Mammary epithelial cell (primary cell): ENCODE results near the gene PTN.

Experiments used
- CTCF ChIP-seq, 2 donors: IDR thresholded peaks in 1 of 2; conservative IDR thresholded peaks in 1 of 2; 2 replicates each; pipeline ENCODE4 v1.5.1; 2011 to 2012; ENCODE audit warnings: inconsistent platforms in 2 of 2, low read length in 2 of 2, mild to moderate bottlenecking in 2 of 2, control low read depth in 1 of 2, low read depth in 1 of 2; ENCODE audit not compliant: insufficient read depth in 1 of 2; ENCODE audit errors: extremely low read depth in 1 of 2
- EZH2 ChIP-seq: IDR thresholded peaks from 2 replicates; pipeline ENCODE4 v1.6.1; 2012; ENCODE audit warnings: low read length, inconsistent platforms, borderline replicate concordance

DNA sequence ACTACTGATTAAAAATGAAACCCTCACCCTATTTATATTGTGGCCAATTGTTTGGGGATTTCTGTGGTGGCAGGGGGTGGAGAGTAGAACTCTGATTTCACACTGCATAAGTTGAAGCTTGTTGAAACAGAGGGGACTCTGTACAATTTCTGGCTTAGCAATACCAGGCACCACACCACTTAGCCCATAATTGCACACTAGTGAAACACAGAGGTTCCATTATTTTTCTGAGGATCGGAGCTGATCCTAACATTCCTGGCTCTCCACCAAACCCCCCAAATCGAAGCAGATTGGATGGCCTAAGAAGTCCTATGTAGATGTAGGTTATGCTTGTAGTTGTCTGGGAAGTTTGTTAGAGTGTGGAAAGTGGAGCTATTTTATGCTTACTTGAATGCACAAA lies 47.0 kb downstream of the PTN start:
- no peak for TF ChIP-seq CTCF (conservative IDR thresholded peaks at IDR 0.05 in 1 of 2, IDR thresholded peaks at IDR 0.05 in 1 of 2; ENCODE audit: extremely low read depth in 1 of 2, insufficient read depth in 1 of 2, low read depth in 1 of 2, low read length in 2 of 2)
- TF ChIP-seq EZH2 = no peak
